Amniotic stem cell (primary cell): Measurements from ENCODE around the gene CCDC85B.

Experiments used
- DNase-seq: peaks from one replicate; lab custom pipeline; 2025; lab: John Stamatoyannopoulos, UW

Gene CCDC85B

DNA sequence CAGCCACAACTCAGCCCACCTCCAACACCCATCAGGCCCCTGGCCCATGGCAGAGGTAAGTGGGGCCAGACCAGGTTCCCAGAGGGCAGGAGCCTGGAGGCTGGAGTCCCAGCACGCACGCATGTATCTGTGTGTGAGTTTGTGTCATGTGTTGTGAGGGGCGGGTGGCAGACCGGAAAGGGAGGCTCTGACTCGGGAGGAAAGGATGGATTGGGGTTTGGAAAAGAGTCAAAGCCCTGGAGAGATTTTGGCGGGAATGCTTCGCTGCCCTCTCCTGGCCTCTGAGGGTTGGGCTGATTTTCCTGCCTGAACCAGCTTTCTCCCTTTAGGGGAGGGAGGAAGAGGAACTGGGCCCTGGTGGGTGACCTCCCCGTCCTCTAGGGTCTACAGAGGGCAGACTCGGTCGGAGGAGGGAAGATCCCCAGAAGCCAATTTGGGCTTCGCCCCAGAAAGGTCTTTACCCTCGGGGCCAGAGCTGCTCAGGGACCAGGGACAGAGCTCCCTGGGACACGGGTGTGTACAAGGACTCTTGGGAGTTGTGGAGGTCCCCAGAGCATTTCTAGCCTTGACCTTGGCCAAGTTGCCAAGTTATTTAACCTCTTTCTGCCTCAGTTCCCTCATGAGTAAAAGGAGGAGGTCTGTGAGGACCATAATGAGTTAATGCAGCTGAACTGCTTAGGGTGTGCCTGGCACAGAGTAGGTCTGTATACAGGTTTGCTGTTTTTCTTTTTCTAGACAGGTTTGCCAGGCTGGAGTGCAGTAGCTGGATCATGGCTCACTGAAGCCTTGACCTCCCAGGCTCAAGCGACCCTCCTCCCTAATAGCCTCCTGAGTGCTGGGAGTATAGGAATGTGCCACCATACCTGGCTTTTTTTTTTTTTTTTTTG is 21.5 kb downstream of the CCDC85B start:
- DNase-seq: peak; percentile 64

DNA sequence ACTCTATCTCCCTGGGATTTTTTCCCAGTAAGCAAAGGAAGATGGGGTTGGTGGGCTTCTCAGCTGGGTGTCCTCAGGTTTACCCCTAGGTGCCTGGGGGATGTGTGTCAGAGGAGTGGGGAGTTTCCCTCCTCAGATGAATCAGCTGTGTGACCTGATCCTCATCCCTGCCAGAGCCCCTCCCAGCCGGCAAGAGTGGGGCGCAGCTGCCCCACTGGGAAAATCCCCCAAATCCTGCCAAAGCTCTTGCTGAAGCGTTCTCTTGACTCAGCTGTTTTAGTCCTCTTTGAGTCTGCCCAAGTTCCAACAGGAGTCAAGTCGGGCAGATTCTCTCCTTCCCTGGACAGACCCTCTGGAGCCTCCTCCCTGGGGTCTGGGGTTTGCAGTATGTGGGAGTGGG is 22.4 kb downstream of the CCDC85B start:
- peak; percentile 51 for DNase-seq

DNA sequence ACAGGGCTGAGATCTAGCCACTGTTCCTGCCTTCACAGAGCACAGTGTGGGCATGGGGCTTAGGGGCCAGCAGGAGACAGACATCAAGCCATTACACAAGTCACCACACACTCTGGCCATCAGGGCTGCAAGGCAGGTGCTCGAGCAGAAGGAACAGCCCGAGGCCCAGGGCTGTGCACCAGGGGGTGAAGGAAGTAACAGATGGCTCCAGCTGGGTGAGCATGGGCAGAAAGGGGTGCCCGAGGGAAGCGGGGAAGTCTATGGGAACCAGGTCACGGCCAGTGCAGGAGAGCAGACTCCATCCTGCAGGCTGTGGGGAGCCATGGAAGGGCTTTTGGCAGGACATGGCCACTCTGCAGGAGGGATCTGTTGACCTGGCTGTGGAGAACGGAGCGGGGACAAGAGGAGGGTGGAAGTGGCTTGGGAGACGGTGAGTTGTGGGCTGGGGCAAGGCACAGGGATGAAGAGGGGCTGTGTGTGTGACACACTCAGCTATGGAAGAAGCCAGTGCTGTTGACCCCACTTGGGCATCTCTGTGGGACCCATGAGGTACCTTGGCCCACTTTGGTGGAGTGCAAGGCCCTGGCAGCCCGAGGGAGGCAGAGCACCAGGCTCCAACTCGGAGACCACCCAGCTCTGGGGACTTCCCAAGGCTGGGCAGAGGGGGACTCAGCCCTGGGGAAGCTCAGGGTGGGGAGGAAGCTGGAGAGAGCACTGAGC is 24.8 kb downstream of the CCDC85B start:
- DNase-seq: no peak

DNA sequence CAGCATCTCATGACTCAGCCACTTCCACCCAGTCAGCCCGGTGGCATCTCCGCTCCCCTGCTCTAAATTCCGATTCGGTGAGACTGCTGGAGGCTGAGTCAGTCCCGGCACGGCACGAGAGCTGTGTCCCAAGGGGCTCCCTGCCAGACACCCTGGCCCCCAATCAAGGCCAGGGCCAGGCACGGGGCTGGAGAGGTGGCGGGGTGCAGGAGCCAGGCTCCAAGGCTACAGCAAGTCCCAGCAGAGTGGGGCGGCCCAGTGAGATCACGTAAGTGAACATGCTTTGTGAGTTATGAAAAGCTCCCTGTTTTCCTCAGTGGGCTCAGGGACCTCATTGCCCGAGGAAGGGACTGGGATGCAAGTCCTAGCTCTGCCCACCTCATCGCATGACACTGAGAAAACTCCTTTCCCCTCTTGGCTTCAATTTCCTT is 25.4 kb downstream of the CCDC85B start:
- DNase-seq: peak; percentile 92

DNA sequence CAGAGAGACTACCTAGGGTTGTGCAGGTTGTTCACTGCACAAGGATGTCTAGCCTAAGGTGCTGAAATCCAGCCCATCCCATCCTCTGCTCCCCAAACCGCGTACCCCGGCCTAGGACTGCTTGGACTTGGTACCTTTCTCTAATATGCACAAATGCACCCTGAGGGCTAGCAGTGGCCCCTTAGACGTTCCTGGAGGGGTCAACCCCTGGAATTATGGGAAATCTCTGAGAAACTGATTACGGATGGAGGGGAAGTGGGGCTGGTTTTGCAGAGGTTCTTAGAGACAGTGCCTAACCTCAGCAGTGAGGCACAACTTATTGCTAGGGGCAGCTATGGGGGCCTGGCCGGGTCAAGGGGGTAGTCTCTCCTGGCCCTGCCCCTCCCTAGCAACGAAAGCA is 25.9 kb downstream of the CCDC85B start:
- DNase-seq: no peak

DNA sequence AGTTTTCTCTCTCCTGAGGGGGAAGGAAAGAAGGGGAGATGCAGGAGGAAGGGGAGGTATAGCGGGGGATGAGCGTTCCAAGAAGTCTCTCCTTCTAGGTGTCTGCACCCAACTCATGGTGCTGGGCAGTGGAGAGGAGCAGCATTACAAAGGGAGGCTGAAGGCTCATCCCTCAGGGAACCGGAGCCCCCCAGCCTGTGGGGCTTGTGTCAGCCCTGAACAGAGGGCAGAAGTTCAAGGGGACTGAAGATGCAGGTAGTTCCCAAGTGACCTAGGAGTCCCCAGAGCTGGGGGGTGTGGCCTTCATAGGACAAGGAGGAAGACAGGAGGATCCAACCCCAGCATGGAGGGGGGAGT is 26.6 kb downstream of the CCDC85B start:
- DNase-seq: no peak

DNA sequence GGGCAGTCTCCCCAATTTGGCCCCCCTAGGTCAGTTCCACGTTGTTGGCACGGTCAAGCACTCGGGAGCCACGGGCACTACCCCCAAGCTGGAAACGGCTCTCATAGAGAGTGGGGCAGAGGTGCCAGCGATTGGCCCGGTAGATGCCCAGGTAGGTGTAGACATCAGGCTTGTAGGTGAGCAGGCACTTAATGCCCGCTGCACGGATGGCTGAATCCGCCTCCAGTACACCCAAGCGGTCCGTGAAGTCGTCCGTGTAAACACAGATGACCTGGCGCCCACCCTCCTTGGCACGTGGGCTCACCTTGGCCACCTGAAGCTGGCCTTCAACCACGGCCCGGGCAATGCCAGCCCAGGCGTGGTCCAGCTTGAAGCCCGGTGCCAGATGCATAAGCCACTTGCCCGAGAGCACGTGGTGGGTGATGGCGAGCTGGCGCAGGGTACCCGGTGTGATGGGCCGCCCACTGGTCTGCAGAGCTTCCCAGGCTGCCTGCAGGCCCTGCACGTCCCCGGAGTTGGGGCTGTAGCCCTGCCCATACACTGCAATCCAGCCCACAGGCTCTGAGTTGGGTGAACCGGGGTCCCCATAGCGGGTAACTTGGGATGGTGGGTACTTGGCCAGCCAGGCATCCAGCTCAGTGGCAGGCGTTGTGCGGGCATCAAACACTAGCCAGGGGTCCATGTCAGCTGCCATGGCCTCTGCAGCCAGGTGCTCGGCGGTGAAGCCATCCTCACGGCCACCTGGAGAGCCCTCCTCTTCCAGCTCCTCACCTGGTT is 27.1 kb downstream of the CCDC85B start:
- no peak for DNase-seq

DNA sequence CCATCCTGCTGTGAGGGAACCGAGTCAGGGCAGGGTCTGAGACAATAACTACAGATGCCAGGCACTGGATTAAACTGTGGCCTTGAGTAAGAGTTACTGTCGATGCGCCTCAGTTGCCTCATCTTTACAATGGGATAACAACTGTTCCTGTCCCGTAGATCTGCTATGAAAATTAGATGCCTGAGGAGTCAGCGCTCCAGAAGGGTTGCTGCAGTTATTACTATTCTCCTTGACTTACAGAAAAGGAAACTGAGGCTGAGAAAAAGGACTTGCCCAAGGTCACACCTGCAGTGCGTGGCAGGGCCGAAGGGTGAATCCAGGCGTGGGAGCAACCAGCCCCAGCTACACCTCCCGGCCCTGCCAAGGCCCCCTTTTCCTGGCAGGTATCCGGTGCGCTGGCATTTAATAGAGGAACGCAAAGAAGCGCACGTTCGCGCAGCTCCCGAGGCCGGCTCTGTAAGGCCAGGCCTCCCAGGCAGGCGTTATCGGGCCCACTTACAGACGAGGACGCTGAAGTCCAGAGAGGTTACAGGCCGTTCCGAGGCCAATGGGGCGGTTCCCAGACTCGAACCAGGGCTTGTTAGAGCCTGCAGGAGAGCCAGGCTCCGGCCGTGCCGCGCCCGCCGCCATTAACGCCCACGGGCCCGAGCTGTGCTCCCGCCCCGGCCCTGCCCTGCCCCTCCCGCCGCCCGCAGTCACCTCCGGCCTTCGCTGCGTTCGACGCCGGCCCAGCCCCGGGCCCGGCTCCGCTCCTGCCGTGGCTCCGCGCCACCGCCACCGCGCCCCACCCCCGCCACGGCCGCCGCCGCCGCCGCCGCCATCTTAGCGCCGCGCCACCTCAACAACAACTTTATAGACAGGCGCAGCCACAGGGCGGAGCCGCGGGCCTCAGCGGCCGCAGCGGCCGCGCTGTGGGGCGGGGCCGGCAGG is 28.0 kb downstream of the CCDC85B start, which contains the start of gene C11orf68:
Gene C11orf68 (minus strand): TSS at position 852 of the 930 bp plus-strand sequence. CDS start 31 bp downstream, at position 821.
- no peak for DNase-seq

DNA sequence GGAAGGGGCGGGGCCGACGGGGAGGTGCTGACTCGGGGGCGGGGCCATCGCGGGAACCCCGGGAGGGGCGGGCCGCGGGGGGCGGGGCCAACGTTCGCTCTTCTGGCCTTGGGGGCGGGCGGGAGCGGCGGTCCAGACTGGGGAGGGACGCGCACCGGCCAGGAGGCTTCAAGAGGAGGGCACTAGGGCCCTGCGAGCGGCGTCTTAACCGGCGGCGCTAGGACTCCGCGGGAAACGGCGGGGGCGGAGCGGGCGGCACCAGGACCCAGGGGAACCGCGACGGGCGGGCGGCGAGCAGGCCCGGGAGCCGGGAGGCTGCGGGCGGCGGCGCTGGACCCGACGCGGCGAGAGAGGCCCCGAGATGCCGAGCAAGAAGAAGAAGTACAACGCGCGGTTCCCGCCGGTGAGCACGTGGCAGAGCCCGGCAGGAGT is 28.7 kb downstream of the CCDC85B start, which contains the start of gene DRAP1:
Gene DRAP1 (plus strand): TSS at position 286 of the 432 bp plus-strand sequence. CDS start 76 bp downstream, at position 362.
- DNase-seq: peak; percentile 98

DNA sequence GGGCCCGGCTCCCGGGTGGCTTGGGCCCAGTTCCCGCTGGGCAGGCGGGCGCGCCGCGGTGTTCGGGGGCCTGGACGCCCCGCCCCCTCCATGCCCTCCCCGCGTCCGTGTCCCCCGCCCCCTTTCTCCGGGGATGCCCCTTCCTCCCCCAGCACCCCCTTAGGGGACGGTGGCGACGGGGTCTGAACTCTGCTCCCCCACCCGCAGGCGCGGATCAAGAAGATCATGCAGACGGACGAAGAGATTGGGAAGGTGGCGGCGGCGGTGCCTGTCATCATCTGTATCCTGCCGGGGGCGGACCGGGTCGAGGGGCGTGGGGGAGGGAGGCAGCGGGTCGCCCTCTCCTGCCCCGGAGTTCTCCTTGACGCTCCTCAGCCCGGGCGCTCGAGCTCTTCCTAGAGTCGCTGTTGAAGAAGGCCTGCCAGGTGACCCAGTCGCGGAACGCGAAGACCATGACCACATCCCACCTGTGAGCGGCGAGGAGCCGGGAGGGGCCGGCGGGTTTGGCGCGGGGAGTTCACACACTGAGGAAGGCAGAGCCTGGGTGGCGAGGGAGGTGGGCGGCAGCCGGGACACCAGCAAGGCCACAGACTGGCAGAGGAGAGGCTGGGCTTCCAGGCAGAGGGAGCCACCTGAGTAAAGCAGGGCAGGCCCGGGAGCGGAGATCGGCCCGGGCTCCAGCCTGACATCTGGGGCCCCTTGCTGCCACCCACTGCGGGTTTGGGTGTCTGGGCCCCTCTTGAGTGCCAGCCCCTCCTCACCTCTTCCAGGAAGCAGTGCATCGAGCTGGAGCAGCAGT is 29.3 kb downstream of the CCDC85B start:
- DNase-seq: no peak

DNA sequence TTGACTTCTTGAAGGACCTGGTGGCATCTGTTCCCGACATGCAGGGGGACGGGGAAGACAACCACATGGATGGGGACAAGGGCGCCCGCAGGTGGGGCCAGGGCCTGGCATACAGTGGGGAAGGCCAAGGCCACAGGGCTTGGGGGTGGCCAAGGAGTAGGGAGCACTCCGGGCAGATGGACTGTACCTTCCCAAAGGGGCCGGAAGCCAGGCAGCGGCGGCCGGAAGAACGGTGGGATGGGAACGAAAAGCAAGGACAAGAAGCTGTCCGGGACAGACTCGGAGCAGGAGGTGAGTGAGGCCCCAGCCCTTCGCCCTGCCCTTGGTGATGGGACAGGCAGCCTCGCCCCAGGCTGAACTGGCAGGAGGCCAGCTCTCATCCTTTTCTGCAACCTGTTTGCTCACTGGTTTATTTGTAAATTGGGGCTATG is 29.9 kb downstream of the CCDC85B start:
- no peak for DNase-seq

DNA sequence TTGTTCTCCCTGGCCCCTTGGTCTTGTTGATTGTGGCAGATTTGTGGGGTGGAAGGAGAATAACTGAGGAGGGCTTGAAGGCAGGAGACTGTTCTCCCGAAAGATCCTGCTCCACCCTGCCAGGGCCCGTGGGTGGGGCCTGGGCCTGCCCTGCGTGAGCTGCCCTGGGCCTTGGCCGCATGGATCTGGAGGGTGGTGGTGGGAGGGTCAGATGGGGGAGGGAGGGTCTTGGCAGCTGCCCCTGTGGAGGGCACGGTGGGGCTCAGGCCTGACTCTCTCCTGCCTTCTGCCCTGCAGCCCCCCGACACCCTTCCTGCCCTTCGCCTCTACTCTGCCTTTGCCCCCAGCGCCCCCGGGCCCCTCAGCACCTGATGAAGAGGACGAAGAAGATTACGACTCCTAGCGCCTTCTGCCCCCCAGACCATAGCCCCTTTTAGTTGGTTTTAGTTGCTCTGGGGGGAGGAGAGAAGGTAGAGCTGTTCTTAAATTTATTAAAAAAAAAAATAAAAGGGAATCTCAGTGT is 30.6 kb downstream of the CCDC85B start:
- DNase-seq: no peak

DNA sequence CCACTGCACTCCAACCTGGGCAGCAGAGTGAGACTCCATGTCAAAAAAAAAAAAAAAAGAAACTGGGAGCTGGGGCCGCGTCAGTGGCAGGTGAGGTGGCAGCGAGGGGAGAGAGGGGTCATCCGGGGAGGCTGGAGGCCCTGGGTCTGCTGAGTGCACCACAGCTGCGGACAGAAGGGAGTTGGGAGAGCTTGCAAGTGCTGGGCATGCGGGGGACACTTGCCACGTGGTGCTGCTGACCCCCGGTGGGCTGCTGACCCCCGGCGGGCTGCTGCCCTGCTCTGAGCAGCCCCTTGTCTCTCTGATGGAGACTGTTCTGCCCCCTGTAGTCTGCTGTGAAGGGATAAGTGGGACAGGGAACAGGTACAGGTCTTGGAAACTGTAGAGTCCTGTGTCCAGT is 31.4 kb downstream of the CCDC85B start:
- no peak for DNase-seq

DNA sequence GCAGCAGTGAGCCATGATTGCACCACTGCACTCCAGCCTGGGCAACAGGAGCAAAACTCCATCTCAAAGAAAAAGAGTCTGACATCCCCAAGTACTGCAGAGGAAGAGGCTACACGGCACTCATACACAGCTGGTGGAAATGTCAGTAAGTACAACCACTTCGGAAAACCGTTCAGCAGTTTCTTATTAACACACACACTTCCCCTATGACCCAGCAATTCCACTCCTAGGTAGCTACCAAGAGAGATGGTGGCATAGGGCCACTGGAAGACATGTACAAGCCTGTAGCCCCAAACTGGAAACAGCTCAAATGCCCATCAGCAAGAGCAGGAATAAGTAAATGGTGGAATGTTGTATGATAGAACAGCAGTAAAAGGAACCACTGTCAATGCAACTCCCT is 32.1 kb downstream of the CCDC85B start:
- no peak for DNase-seq

DNA sequence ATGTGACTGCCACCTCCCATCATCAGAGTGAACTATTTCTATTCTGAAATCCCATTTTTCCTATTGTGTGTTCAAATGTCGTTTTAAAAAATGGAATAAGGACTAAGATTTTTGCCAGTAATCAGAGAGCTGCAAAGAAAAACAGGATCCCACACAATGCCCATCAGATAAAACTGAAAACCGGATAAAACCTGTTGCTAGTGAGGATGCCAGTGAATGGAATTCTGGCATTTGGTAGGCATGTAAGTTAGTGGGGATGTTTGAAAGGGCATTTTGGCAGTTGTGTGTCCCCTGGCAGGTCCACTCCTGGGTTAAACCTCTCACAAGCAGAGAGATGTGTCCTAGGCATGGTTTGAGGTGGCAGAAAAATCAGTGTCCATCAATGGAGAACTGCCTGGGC is 34.9 kb downstream of the CCDC85B start:
- DNase-seq: no peak

DNA sequence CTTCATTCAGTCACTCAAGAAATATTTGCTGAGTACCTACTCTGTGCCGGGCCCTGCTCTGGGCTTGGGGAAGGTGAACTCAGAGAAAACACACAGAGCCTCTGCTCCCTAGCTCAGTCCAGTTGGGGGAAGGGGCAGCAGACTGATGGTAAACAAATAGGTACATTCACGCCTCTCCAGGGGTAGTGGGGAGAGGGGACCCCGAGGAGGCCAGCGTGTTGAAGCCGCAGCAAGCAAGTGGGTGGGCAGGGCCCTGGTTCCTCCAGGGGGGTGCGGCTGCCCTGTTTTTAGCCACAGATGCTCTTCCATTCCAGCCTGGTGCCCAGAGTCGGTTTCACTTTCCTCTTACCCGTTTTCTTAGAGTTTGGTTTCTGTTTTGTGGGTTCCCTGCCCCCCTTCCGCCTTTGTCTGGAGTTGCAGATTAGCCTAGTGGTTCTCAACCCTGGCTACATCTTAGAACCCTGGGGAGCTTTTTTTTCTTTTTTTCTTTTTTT is 37.5 kb downstream of the CCDC85B start:
- no peak for DNase-seq

DNA sequence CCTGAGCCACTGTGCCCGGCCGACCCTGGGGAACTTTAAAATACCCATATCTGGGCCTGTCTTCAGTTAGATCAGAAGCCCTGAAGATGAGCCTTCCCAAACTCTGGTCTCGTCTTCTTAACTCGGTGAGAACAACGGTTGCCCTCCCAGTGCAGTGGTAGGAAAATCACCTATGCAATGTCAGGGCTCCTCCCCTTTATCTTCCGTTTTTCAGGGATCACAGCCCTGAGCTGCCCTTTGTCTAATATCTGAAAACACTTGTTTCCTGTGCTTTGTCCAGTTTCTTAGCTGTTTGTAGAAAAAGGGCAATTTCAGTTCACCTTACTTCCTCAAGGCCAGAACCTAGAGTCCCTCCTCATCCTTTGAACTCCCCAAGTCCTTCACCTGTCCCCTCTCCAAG is 38.2 kb downstream of the CCDC85B start:
- DNase-seq: no peak

DNA sequence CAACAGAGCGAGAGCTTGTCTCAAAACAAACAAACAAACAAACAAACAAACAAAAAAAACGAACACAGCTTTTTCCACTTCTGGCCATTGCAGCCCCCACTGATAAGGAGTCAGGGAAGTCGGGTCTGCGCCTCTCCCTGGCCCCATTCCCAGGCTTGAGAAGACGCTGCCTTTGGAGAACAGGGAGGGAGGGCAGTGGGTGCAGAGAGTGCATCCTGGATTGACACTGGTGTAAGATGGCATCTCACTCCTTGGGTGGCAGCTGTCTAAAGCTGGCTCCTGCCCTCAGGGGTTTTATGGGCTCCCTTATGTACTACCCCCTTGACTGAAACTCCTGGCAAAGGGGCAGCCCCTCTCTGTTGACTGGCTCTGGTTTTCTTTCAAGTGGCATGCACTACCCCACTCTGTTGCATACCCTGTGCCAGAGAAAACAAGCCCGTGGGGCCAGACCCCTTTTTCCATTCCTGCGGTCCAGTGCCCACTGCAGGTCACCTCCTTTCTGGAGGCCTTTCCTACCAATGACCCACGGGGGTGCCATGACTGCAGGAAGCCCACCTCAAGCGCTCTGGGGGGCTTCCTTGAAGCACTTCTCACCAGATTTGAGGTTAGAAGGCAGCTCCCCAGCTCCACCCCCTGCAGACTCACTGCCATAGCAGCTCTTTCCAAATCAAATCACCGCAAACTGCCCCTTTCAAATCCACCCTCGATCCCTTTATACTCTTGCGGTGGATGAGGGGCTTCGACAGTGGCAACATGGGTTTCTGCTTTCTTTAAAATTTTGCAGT is 41.5 kb downstream of the CCDC85B start:
- no peak for DNase-seq

DNA sequence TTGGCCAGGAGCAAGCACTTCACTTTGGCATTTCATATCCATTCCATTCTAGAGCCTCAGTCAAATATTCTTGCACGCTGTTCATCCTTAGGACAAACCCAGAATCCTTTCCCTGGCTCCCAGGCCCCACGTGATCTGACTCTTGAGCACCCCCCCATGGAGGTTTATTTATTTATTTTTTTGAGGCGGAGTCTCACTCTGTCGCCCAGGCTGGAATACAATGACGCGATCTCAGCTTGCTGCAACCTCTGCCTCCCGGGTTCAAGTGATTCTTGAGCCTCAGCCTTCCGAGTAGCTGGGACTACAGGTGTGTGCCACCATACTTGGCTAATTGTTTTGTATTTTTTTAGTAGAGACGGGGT is 42.1 kb downstream of the CCDC85B start:
- DNase-seq: no peak
